ENCODE results near the gene TKTL1.
"Not testable (repeated sequence)": the region's sequence is repeated elsewhere in the genome, so short reads cannot be mapped to it uniquely, and the experiment has no call there.

Gene TKTL1

GRCh38 chrX:154295664-154296310 lies at the start of gene TKTL1:
TKTL1 (plus strand) TSS chrX:154295795; CDS start chrX:154295860, 65 bp downstream.
- no peak for DNase-seq

GRCh38 chrX:154247377-154248045 lies 48.1 kb upstream of the TKTL1 start:
- DNase-seq: not testable (repeated sequence)

- DNase-seq: not testable (repeated sequence)
These were observed 47.5 kb upstream of the TKTL1 start for GRCh38 chrX:154248076-154248475.

GRCh38 chrX:154257282-154257681 lies 38.3 kb upstream of the TKTL1 start, which contains the start of gene OPN1MW3:
OPN1MW3 (plus strand) TSS chrX:154257582; CDS start chrX:154257620, 38 bp downstream.
- not testable (repeated sequence) for DNase-seq

GRCh38 chrX:154258711-154259110 lies 36.9 kb upstream of the TKTL1 start:
- DNase-seq: not testable (repeated sequence)

- DNase-seq: not testable (repeated sequence)
These were observed 32.5 kb upstream of the TKTL1 start for GRCh38 chrX:154263072-154263471.

GRCh38 chrX:154269245-154269644 lies 26.4 kb upstream of the TKTL1 start:
- DNase-seq: not testable (repeated sequence)

GRCh38 chrX:154284489-154285338 lies 10.9 kb upstream of the TKTL1 start:
- DNase-seq: not testable (repeated sequence)

- not testable (repeated sequence) for DNase-seq
These were observed 9.2 kb upstream of the TKTL1 start for GRCh38 chrX:154286406-154286805.

- DNase-seq: no peak
These were observed 612 bp upstream of the TKTL1 start, which contains the start of gene TEX28 for GRCh38 chrX:154294791-154295574. TEX28 (minus strand) TSS chrX:154295124; CDS start chrX:154292117, 3,007 bp downstream.

- DNase-seq: no peak
These were observed 1.1 kb downstream of the TKTL1 start for GRCh38 chrX:154296731-154297130.

GRCh38 chrX:154298312-154298711 lies 2.7 kb downstream of the TKTL1 start:
- DNase-seq: no peak

GRCh38 chrX:154300816-154301215 lies 5.2 kb downstream of the TKTL1 start:
- no peak for DNase-seq

GRCh38 chrX:154302998-154303397 lies 7.4 kb downstream of the TKTL1 start:
- DNase-seq: not testable (repeated sequence)

GRCh38 chrX:154303476-154303875 lies 7.9 kb downstream of the TKTL1 start:
- DNase-seq: no peak

GRCh38 chrX:154304846-154305245 lies 9.3 kb downstream of the TKTL1 start:
- no peak for DNase-seq

GRCh38 chrX:154305541-154306205 lies 10.1 kb downstream of the TKTL1 start:
- no peak for DNase-seq

GRCh38 chrX:154307202-154307601 lies 11.6 kb downstream of the TKTL1 start:
- DNase-seq: no peak

- peak; percentile 89 for DNase-seq
These were observed 12.7 kb downstream of the TKTL1 start for GRCh38 chrX:154308108-154308946.

GRCh38 chrX:154309041-154309775 lies 13.6 kb downstream of the TKTL1 start:
- no peak for DNase-seq

All from stimulated activated CD8-positive, alpha-beta memory T cell treated with anti-CD3 and anti-CD28 coated beads, Interleukin-4, amount 100 ng/mL, for 48 hours (primary cell).